ENCODE data around the gene KDM6A. TPM values are rescaled to one million over a fixed set of nuclear protein-coding genes. Genes with fewer than 3 reads are reported as not detected.
"Not testable (repeated sequence)": the region's sequence is repeated elsewhere in the genome, so short reads cannot be mapped to it uniquely, and the experiment has no call there.

Gene KDM6A
- total RNA-seq, 8 experiments from 2014 or later, result 13.8 to 55.3 (median 16.7) TPM

GRCh38 chrX:44980403-44980802, 107.4 kb downstream of the KDM6A start:
- in situ Hi-C loops (cut with MboI; ENCODE audit: low pct_unique_long_range_greater_than_20kb in 2 of 9, low sequenced_read_pairs in 9 of 9, unreplicated experiment in 9 of 9), result no loop called here
- no peak for ATAC-seq (replicated peaks in 6 of 8)
- H3K27ac ChIP-seq, result no peak overlapping the region

DNA sequence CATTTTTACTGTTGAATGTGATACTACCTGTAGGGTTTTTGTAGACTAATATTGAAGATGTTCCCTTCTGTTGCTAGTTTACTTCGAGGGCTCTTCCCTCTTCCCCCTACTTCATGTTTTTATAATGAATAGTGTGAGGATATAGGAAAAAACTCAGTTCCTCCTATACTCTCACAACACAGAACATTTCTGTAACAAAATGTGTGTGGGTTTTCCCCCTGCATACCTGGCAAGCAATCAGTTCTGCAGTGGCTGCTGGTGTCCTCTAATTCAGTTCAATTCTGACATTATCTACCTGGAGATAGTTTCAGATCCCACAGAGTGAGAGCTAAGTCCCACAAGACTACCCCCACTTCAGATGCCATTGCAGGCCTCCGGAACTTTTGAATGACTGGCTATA, 107.9 kb downstream of the KDM6A start:
- no peak for ATAC-seq (replicated peaks in 6 of 8)
- no peak overlapping the region for H3K4me3 ChIP-seq
- WGBS, 10 experiments, result 48 to 100% (median 100%) methylated on average over 1 to 2 of the region's 2 CpGs; no CpG with 5 or more reads in 6 of the 10 experiments
- H3K27ac ChIP-seq, result no peak overlapping the region
- no peaks in the 10 kb centered on the region for H3K4me1 ChIP-seq (replicated peaks in 1 of 2)
- in situ Hi-C loops (cut with MboI; ENCODE audit: low pct_unique_long_range_greater_than_20kb in 2 of 9, low sequenced_read_pairs in 9 of 9, unreplicated experiment in 9 of 9), result no loop called here

More at GRCh38 chrX:44980403-44980802, 107.4 kb downstream of the KDM6A start:
- no peaks in the 10 kb centered on the region for H3K4me1 ChIP-seq (replicated peaks in 1 of 2)
- no peak overlapping the region for H3K4me3 ChIP-seq
- WGBS, 10 experiments, result 55 to 100% (median 100%) methylated on average over 1 to 6 of the region's 6 CpGs; no CpG with 5 or more reads in 4 of the 10 experiments

GRCh38 chrX:44989995-44990770, 117.2 kb downstream of the KDM6A start:
- in situ Hi-C loops (cut with MboI; ENCODE audit: low pct_unique_long_range_greater_than_20kb in 2 of 9, low sequenced_read_pairs in 9 of 9, unreplicated experiment in 9 of 9), result no loop called here
- WGBS, 10 experiments, result 62 to 100% (median 98%) methylated on average over 1 to 13 of the region's 16 CpGs; no CpG with 5 or more reads in 4 of the 10 experiments
- Histone ChIP-seq H3K27ac (no peak overlapping the region), H3K4me3 (no peak overlapping the region), H3K4me1 (replicated peaks in 1 of 2) (no peaks in the 10 kb centered on the region)
- ATAC-seq (replicated peaks in 6 of 8), result no peak

- H3K4me3 ChIP-seq, result no peak overlapping the region
- WGBS, 10 experiments, result 100% methylated on average over 1 of the region's 2 CpGs; no CpG with 5 or more reads in 8 of the 10 experiments
- H3K4me1 ChIP-seq (replicated peaks in 1 of 2), result no peaks in the 10 kb centered on the region
- no peak overlapping the region for H3K27ac ChIP-seq
- ATAC-seq (replicated peaks in 6 of 8), result no peak
- in situ Hi-C loops (cut with MboI; ENCODE audit: low pct_unique_long_range_greater_than_20kb in 2 of 9, low sequenced_read_pairs in 9 of 9, unreplicated experiment in 9 of 9), result no loop called here
These were observed 119.8 kb downstream of the KDM6A start for GRCh38 chrX:44992775-44993174.

DNA sequence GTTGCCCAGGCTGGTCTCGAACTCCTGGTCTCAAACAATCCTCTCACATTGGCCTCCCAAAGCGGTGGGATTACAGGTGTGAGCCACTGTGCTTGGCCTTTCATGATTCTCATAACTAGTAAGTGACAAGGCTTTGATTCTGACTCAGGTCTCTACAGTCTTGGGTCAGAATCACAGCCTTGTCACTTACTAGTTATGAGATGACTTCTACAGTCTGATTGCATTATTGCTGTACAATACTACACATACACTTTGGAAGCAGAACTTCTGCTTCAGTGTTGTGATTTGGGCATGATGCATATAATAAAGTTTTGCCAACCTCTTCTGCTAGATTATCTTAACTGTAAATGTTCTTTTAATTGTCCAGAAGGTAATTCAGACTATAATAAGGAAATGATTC, 123.3 kb downstream of the KDM6A start:
- WGBS, 10 experiments, result 54% methylated on average over 2 of the region's 2 CpGs; no CpG with 5 or more reads in 9 of the 10 experiments

GRCh38 chrX:44997282-44997812, 124.4 kb downstream of the KDM6A start:
- no peak overlapping the region for H3K27ac ChIP-seq
- no peak for ATAC-seq (replicated peaks in 6 of 8)
- H3K4me1 ChIP-seq (replicated peaks in 1 of 2), result no peaks in the 10 kb centered on the region
- WGBS, 10 experiments, result 60 to 93% (median 63%) methylated on average over 3 to 4 of the region's 10 CpGs; no CpG with 5 or more reads in 7 of the 10 experiments
- in situ Hi-C loops (cut with MboI; ENCODE audit: low pct_unique_long_range_greater_than_20kb in 2 of 9, low sequenced_read_pairs in 9 of 9, unreplicated experiment in 9 of 9), result no loop called here
- no peak overlapping the region for H3K4me3 ChIP-seq

More for the DNA sequence above, 123.3 kb downstream of the KDM6A start:
- H3K4me1 ChIP-seq (replicated peaks in 1 of 2), result no peaks in the 10 kb centered on the region
- no peak for ATAC-seq (replicated peaks in 6 of 8)
- no peak overlapping the region for H3K4me3 ChIP-seq
- in situ Hi-C loops (cut with MboI; ENCODE audit: low pct_unique_long_range_greater_than_20kb in 2 of 9, low sequenced_read_pairs in 9 of 9, unreplicated experiment in 9 of 9), result no loop called here
- H3K27ac ChIP-seq, result no peak overlapping the region

DNA sequence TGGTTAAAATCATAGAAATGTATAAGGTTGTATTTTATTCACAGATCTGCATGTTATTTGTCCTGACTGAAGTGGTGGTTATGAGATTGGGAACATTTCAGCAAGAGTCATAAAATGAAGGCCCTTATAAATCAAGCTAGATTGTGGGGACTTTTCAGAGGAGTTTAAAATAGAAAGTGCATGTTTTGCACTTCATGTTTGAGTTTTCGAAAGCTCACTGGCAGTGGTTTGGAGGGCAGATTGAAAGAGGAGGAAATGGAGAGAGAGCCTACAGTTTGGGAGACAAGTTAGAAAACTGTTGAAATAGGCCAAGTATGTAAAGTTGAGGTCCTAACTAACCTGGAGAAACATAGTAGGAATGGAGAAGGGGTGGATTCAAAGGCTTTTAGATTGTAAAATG, 124.9 kb downstream of the KDM6A start:
- 40 to 100% (median 67%) methylated on average over 1 of the region's 1 CpG; no CpG with 5 or more reads in 6 of the 10 experiments for WGBS, 10 experiments
- no peak overlapping the region for H3K27ac ChIP-seq
- H3K4me3 ChIP-seq, result no peak overlapping the region

GRCh38 chrX:44999237-44999636, 126.2 kb downstream of the KDM6A start:
- WGBS, 10 experiments, result 71 to 100% methylated on average over 2 to 3 of the region's 8 CpGs; no CpG with 5 or more reads in 8 of the 10 experiments
- H3K4me1 ChIP-seq (replicated peaks in 1 of 2); H3K27ac ChIP-seq; ATAC-seq (replicated peaks in 6 of 8); in situ Hi-C loops (cut with MboI; ENCODE audit: low pct_unique_long_range_greater_than_20kb in 2 of 9, low sequenced_read_pairs in 9 of 9, unreplicated experiment in 9 of 9); H3K4me3 ChIP-seq: not testable (repeated sequence)

More for the DNA sequence above, 124.9 kb downstream of the KDM6A start:
- in situ Hi-C loops (cut with MboI; ENCODE audit: low pct_unique_long_range_greater_than_20kb in 2 of 9, low sequenced_read_pairs in 9 of 9, unreplicated experiment in 9 of 9), result no loop called here
- ATAC-seq (replicated peaks in 6 of 8), result no peak
- no peaks in the 10 kb centered on the region for H3K4me1 ChIP-seq (replicated peaks in 1 of 2)

GRCh38 chrX:44999872-45000271, 126.9 kb downstream of the KDM6A start:
- WGBS, 10 experiments, result no CpG with 5 or more reads among the region's 3 CpGs
- in situ Hi-C loops (cut with MboI; ENCODE audit: low pct_unique_long_range_greater_than_20kb in 2 of 9, low sequenced_read_pairs in 9 of 9, unreplicated experiment in 9 of 9); ATAC-seq (replicated peaks in 6 of 8); H3K4me3 ChIP-seq; H3K27ac ChIP-seq; H3K4me1 ChIP-seq (replicated peaks in 1 of 2): not testable (repeated sequence)

DNA sequence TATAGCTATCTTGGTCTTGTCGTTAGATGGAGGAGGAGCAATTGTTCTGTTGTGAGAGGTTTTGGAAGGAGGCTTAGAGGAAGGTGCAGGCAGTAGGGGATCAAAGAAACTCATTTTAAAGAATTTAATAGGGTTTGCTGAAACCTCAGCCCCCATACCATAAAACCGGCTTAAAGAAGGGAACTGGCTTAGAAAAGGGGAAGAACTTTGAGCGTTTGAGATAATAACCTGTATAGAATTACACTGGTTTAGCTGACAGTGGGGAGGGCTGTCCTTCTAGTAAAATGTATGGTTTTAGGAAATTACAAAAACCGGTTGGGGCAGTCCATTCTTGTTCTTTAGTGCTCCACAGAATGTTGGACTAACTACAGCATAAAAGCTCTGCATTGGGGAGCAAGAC, 128.1 kb downstream of the KDM6A start:
- Histone ChIP-seq H3K4me3 (no peak overlapping the region), H3K27ac (no peak overlapping the region), H3K4me1 (replicated peaks in 1 of 2) (no peaks in the 10 kb centered on the region)
- 50 to 100% (median 52%) methylated on average over 1 to 4 of the region's 4 CpGs; no CpG with 5 or more reads in 5 of the 10 experiments for WGBS, 10 experiments
- in situ Hi-C loops (cut with MboI; ENCODE audit: low pct_unique_long_range_greater_than_20kb in 2 of 9, low sequenced_read_pairs in 9 of 9, unreplicated experiment in 9 of 9), result no loop called here
- ATAC-seq (replicated peaks in 6 of 8), result no peak

- no peak for ATAC-seq (replicated peaks in 6 of 8)
- Histone ChIP-seq H3K4me1 (replicated peaks in 1 of 2) (no peaks in the 10 kb centered on the region), H3K4me3 (no peak overlapping the region), H3K27ac (no peak overlapping the region)
- in situ Hi-C loops (cut with MboI; ENCODE audit: low pct_unique_long_range_greater_than_20kb in 2 of 9, low sequenced_read_pairs in 9 of 9, unreplicated experiment in 9 of 9), result no loop called here
- 14 to 100% (median 94%) methylated on average over 1 to 3 of the region's 4 CpGs; no CpG with 5 or more reads in 4 of the 10 experiments for WGBS, 10 experiments
These were observed 130.1 kb downstream of the KDM6A start for GRCh38 chrX:45003085-45003484.

DNA sequence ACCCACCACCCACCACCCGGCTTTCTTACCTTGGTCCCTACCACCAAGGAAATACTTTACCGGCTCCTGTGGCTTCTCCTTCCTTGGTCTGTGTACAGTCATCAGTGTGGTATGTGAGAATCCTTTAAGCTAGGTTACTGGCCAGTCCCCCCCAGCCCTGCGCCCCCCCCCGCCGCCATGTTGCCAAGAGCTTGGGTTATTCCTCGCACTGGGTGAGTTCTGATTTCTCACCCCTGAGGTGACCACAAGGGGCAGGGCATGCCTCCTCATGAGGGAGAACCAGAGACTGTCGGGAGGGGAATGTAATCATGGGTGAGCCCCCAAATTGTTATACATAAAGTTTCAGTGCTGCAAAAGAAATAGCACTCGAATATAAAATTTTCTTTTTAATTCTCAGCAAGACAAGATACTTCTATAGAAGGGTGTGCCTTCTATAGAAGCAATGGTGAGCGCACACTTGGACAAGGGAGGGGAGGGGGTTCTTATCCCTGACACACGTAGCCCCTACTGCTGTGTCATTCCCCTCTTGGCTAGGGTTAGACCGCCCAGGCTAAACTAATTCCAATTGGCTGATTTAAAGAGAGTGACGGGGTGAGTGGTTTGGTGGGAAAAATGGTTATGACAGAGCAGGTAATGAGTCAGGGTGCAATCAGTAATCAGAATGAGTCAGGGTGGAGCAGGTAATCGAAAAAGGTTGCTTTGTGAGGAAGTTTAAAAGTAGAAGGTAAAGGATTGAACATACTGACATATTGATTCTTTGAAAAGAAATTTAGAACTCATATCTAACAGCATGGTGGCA, 133.2 kb downstream of the KDM6A start:
- Histone ChIP-seq H3K4me1 (replicated peaks in 1 of 2) (no peaks in the 10 kb centered on the region), H3K4me3 (no peak overlapping the region), H3K27ac (no peak overlapping the region)
- 61 to 100% (median 88%) methylated on average over 1 to 3 of the region's 13 CpGs; no CpG with 5 or more reads in 5 of the 10 experiments for WGBS, 10 experiments
- in situ Hi-C loops (cut with MboI; ENCODE audit: low pct_unique_long_range_greater_than_20kb in 2 of 9, low sequenced_read_pairs in 9 of 9, unreplicated experiment in 9 of 9), result no loop called here
- ATAC-seq (replicated peaks in 6 of 8), result no peak

- H3K4me3 ChIP-seq, result no peak overlapping the region
- no peak for ATAC-seq (replicated peaks in 6 of 8)
- H3K4me1 ChIP-seq (replicated peaks in 1 of 2), result no peaks in the 10 kb centered on the region
- WGBS, 10 experiments, result 37 to 100% (median 100%) methylated on average over 1 to 3 of the region's 3 CpGs; no CpG with 5 or more reads in 4 of the 10 experiments
- in situ Hi-C loops (cut with MboI; ENCODE audit: low pct_unique_long_range_greater_than_20kb in 2 of 9, low sequenced_read_pairs in 9 of 9, unreplicated experiment in 9 of 9), result no loop called here
- no peak overlapping the region for H3K27ac ChIP-seq
These were observed 134.6 kb downstream of the KDM6A start for GRCh38 chrX:45007598-45007997.
